Measurements from ENCODE around the gene TINCR. TPM values are rescaled to one million over a fixed set of nuclear protein-coding genes. Genes with fewer than 3 reads are reported as not detected.
A peak's percentile ranks its signal among the peaks of the same experiment; 100 is the strongest.

Gene TINCR
- total and polyA plus RNA-seq, 4 donors: 0.05 to 0.08 TPM; not detected in 2

- DNase-seq (ENCODE audit: low spot score): no peak
- 74% methylated on average over 14 of the region's 14 CpGs for WGBS
- Histone ChIP-seq H3K9ac (ENCODE audit: low read depth in 1 of 2, low read length in 2 of 2) (no peak overlapping the region), H3K27ac (ENCODE audit: low read depth in 1 of 2, low read length in 2 of 2) (no peak overlapping the region), H3K4me3 (ENCODE audit: low read depth in 1 of 3, low read length in 3 of 3) (no peak overlapping the region), H3K9me3 (ENCODE audit: control insufficient read depth in 4 of 4, low read length in 3 of 4) (no peaks in the 10 kb centered on the region), H3K4me1 (ENCODE audit: control insufficient read depth in 4 of 4, insufficient read depth in 4 of 4, low read length in 3 of 4) (peaks cover 0 to 2% (median under 1%) of the 10 kb centered on the region in 4 donors), H3K27me3 (ENCODE audit: control insufficient read depth in 4 of 4, insufficient read depth in 4 of 4, low read length in 3 of 4) (peaks cover 0 to 4% (median 0%) of the 10 kb centered on the region in 4 donors), H3K36me3 (ENCODE audit: control insufficient read depth in 4 of 4, insufficient read depth in 3 of 4, low read depth in 1 of 4, low read length in 3 of 4) (no peaks in the 10 kb centered on the region)
- TF ChIP-seq RXRA (IDR thresholded peaks at IDR 0.05): no peak
- TF ChIP-seq GABPA (IDR thresholded peaks at IDR 0.05 in 1 of 2, conservative IDR thresholded peaks at IDR 0.05 in 1 of 2): no peak
- TF ChIP-seq FOXA1 (IDR thresholded peaks at IDR 0.05): no peak
- TF ChIP-seq HNF4A (conservative IDR thresholded peaks at IDR 0.05): no peak
- TF ChIP-seq FOXA2 (IDR thresholded peaks at IDR 0.05): no peak
- TF ChIP-seq RAD21 (IDR thresholded peaks at IDR 0.05): no peak
Measured at GRCh38 chr19:5572556-5573286, 5.0 kb upstream of the TINCR start.

GRCh38 chr19:5571777-5572176 lies 4.0 kb upstream of the TINCR start:
- Histone ChIP-seq H3K36me3 (ENCODE audit: control insufficient read depth in 4 of 4, insufficient read depth in 3 of 4, low read depth in 1 of 4, low read length in 3 of 4) (no peaks in the 10 kb centered on the region), H3K9ac (ENCODE audit: low read depth in 1 of 2, low read length in 2 of 2) (no peak overlapping the region), H3K27ac (ENCODE audit: low read depth in 1 of 2, low read length in 2 of 2) (no peak overlapping the region), H3K9me3 (ENCODE audit: control insufficient read depth in 4 of 4, low read length in 3 of 4) (no peaks in the 10 kb centered on the region), H3K27me3 (ENCODE audit: control insufficient read depth in 4 of 4, insufficient read depth in 4 of 4, low read length in 3 of 4) (peaks cover 0 to 5% (median 0%) of the 10 kb centered on the region in 4 donors), H3K4me1 (ENCODE audit: control insufficient read depth in 4 of 4, insufficient read depth in 4 of 4, low read length in 3 of 4) (peaks cover 0 to 2% (median under 1%) of the 10 kb centered on the region in 4 donors), H3K4me3 (ENCODE audit: low read depth in 1 of 3, low read length in 3 of 3) (no peak overlapping the region)
- TF ChIP-seq FOXA2 (IDR thresholded peaks at IDR 0.05) (no peak), GABPA (IDR thresholded peaks at IDR 0.05 in 1 of 2, conservative IDR thresholded peaks at IDR 0.05 in 1 of 2) (no peak), NR2F2 (IDR thresholded peaks at IDR 0.05) (no peak), YY1 (IDR thresholded peaks at IDR 0.05) (no peak), ZBTB33 (IDR thresholded peaks at IDR 0.05) (no peak), TAF1 (conservative IDR thresholded peaks at IDR 0.05) (no peak), MAX (IDR thresholded peaks at IDR 0.05) (no peak), HNF4G (IDR thresholded peaks at IDR 0.05) (no peak), EGR1 (IDR thresholded peaks at IDR 0.05; ENCODE audit: low read depth in 2 of 2) (no peak), HNF4A (conservative IDR thresholded peaks at IDR 0.05) (no peak)
- 98% methylated on average over 3 of the region's 3 CpGs for WGBS
- DNase-seq (ENCODE audit: low spot score): no peak

GRCh38 chr19:5567970-5568407 lies 236 bp upstream of the TINCR start:
- no peak for DNase-seq (ENCODE audit: low spot score)
- 24% methylated on average over 40 of the region's 40 CpGs for WGBS
- H3K4me3 ChIP-seq (ENCODE audit: low read depth in 1 of 3, low read length in 3 of 3): peak overlapping the region in 1 of 3 donors; percentile 24
- H3K9me3 ChIP-seq (ENCODE audit: control insufficient read depth in 4 of 4, low read length in 3 of 4): no peaks in the 10 kb centered on the region
- TF ChIP-seq FOXA2 (IDR thresholded peaks at IDR 0.05): no peak
- no peak for TF ChIP-seq JUND (IDR thresholded peaks at IDR 0.05)
- TF ChIP-seq ATF3 (IDR thresholded peaks at IDR 0.05): no peak
- no peak for TF ChIP-seq NR2F2 (IDR thresholded peaks at IDR 0.05)
- no peak for TF ChIP-seq SP1 (IDR thresholded peaks at IDR 0.05)
- no peak for TF ChIP-seq ZBTB33 (IDR thresholded peaks at IDR 0.05)
- TF ChIP-seq RXRA (IDR thresholded peaks at IDR 0.05): no peak
- TF ChIP-seq EGR1 (IDR thresholded peaks at IDR 0.05; ENCODE audit: low read depth in 2 of 2): no peak
- no peak for TF ChIP-seq CTCF (IDR thresholded peaks at IDR 0.05; ENCODE audit: low read depth, low read length, missing input control)
- no peaks in the 10 kb centered on the region for H3K36me3 ChIP-seq (ENCODE audit: control insufficient read depth in 4 of 4, insufficient read depth in 3 of 4, low read depth in 1 of 4, low read length in 3 of 4)
- H3K9ac ChIP-seq (ENCODE audit: low read depth in 1 of 2, low read length in 2 of 2): no peak overlapping the region
- no peak overlapping the region for H3K27ac ChIP-seq (ENCODE audit: low read depth in 1 of 2, low read length in 2 of 2)
- H3K27me3 ChIP-seq (ENCODE audit: control insufficient read depth in 4 of 4, insufficient read depth in 4 of 4, low read length in 3 of 4): peaks cover 0 to 5% (median 2%) of the 10 kb centered on the region in 4 donors
- peaks cover 0 to 2% (median under 1%) of the 10 kb centered on the region in 4 donors for H3K4me1 ChIP-seq (ENCODE audit: control insufficient read depth in 4 of 4, insufficient read depth in 4 of 4, low read length in 3 of 4)

Data from liver (tissue), 9 donors.